Activated naive CD4-positive, alpha-beta T cell treated with anti-CD3 and anti-CD28 coated beads, Interleukin-2, amount 10 ng/mL, durations not matched to agents 7 days and 5 days (primary cell): ENCODE results near the gene GMDS.
"Not testable (repeated sequence)": the region's sequence is repeated elsewhere in the genome, so short reads cannot be mapped to it uniquely, and the experiment has no call there.

Experiments used
- CTCF ChIA-PET: fragments of 350-600 bp; sonication (Branson Sonifier 250); formaldehyde crosslinking; loops from one replicate; lab custom pipeline; 2021; ENCODE audit warnings: antibody characterized with exemption; lab: Charles Lee
- DNase-seq: peaks from one replicate; pipeline ENCODE4 v3.0.0-alpha.2; 2020
- H3K27ac Mint-ChIP-seq: one replicate; pipeline ENCODE4 v1.8.0; 2021; ENCODE audit warnings: mild to moderate bottlenecking, moderate library complexity, mixed read lengths
- H3K27me3 Mint-ChIP-seq: one replicate; pipeline ENCODE4 v1.8.0; 2021; ENCODE audit warnings: mild to moderate bottlenecking, mixed read lengths
- H3K36me3 Mint-ChIP-seq: one replicate; pipeline ENCODE4 v1.8.0; 2021; ENCODE audit warnings: mixed read lengths
- H3K4me1 Mint-ChIP-seq: one replicate; pipeline ENCODE4 v1.8.0; 2021; ENCODE audit warnings: mixed read lengths
- H3K4me3 Mint-ChIP-seq: one replicate; pipeline ENCODE4 v1.8.0; 2021; ENCODE audit warnings: mild to moderate bottlenecking, moderate library complexity, mixed read lengths
- H3K9me3 Mint-ChIP-seq: one replicate; pipeline ENCODE4 v1.8.0; 2021; ENCODE audit warnings: mixed read lengths

Gene GMDS

DNA sequence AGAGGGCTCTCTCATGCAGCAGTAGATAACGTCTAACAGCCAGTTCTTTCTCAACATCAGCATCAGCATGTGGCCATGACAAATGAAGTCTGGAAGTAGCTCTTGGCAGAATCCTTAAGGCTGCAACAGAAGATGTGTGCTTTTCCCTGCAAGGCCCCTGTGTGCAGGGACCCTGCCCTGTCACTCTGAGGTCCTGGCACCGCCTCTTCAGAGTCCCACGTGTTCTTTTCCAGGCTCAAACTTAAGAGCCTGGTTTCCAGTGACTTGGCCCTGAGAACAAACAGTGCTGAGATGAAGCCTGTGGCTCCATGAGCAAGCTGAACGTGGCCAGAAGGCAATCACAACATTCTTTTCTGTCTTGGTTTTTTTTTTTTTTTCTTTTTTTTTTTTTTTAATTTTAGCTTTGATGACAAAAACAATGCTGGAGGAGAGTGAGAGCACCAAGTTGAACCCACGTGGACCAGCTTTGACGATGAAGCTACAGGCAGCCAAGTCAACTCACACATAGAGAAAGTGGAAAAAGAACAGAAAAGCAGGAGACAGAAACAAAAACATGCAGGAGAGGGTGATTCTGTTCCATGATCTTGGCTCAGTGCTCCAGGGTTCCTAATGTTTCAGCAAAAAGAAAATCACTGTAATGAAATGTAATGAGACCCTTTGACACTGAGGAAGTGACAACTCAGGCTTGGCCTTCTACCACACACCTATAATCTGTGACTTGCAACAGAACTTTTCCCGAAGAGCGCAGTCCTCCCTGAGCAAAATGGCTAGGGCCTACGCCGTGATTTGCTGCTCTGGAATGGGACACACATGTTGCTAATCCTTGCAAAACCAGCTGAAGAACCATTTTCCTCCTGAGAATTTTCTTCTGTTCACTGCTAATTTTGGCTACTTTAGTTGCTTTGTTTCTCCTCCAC is 549.6 kb downstream of the GMDS start:
- peaks cover 2% of the 10 kb centered on the region for H3K36me3 Mint-ChIP-seq
- no peak for DNase-seq
- no peak overlapping the region for H3K27ac Mint-ChIP-seq
- no peak overlapping the region for H3K4me3 Mint-ChIP-seq
- peaks cover 3% of the 10 kb centered on the region for H3K27me3 Mint-ChIP-seq
- no peaks in the 10 kb centered on the region for H3K9me3 Mint-ChIP-seq
- no peaks in the 10 kb centered on the region for H3K4me1 Mint-ChIP-seq
- CTCF ChIA-PET, result interaction anchor here (0.6 kb wide), 1 partner anchor 11 kb away, joined by 3 read pairs; no protein-coding TSS in a partner anchor

- H3K36me3 Mint-ChIP-seq, H3K27ac Mint-ChIP-seq, DNase-seq, H3K27me3 Mint-ChIP-seq, CTCF ChIA-PET, H3K4me3 Mint-ChIP-seq, H3K9me3 Mint-ChIP-seq, H3K4me1 Mint-ChIP-seq: not testable (repeated sequence)
These were observed 553.6 kb downstream of the GMDS start for GRCh38 chr6:1691828-1692227.

DNA sequence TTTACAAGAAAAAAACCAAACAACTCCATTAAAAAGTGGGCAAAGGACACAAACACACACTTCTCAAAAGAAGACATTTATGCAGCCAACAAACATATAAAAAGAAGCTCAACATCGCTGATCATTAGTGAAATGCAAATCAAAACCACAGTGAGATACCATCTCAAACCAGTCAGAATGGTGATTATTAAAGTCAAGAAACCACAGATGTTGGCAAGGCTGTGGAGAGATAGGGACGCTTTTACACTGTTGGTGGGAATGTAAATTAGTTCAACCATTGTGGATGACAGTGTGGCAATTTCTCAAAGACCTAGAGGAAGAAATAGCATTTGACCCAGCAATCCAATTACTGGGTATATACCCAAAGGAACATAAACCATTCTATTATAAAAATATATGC is 554.7 kb downstream of the GMDS start:
- DNase-seq, H3K9me3 Mint-ChIP-seq, H3K27me3 Mint-ChIP-seq, H3K4me3 Mint-ChIP-seq, H3K36me3 Mint-ChIP-seq, H3K4me1 Mint-ChIP-seq, CTCF ChIA-PET, H3K27ac Mint-ChIP-seq: not testable (repeated sequence)

DNA sequence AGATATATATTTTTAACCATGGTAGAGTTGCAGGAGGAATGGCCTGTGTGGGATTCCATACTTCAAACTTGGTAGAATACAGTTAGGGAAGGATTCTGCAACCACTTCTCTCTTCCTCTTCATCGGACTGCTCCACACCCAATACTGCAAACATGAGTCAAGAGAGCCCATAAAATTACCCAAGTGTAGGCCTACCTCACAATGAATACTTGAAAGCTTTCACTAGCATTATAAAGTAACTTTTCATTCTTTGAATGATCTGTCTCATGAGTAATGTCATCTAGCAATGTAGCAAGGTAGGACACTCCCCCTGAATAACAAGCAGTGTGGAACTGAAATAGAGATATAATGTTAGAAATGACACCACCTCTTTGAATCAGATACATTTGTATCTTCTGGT is 556.3 kb downstream of the GMDS start:
- H3K27me3 Mint-ChIP-seq, result peaks cover 6% of the 10 kb centered on the region
- CTCF ChIA-PET, result no interaction called here
- no peak overlapping the region for H3K4me3 Mint-ChIP-seq
- H3K9me3 Mint-ChIP-seq, result no peaks in the 10 kb centered on the region
- no peaks in the 10 kb centered on the region for H3K36me3 Mint-ChIP-seq
- H3K4me1 Mint-ChIP-seq, result no peaks in the 10 kb centered on the region
- DNase-seq, result no peak
- H3K27ac Mint-ChIP-seq, result no peak overlapping the region

DNA sequence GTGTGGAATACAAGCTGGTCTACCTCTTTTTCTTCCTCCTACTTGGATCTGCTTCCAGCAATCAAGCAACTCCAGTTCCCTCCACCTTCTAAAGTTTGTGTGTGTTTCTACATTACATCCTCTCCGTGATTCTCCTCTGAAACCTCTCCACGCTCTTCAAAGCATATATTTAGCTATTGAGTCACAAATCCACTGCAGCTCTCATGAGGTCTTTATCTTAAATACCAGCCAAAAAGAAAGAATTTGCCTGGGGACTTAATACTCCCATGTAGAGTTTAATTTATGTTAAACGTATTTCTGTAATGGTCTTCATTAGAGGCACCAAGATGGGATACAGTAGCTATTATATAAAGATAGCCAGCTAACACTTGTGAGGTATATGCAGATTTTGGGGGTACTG is 557.0 kb downstream of the GMDS start:
- Mint-ChIP-seq H3K27me3 (peaks cover 6% of the 10 kb centered on the region), H3K36me3 (no peaks in the 10 kb centered on the region), H3K4me3 (no peak overlapping the region), H3K27ac (no peak overlapping the region), H3K9me3 (no peaks in the 10 kb centered on the region), H3K4me1 (no peaks in the 10 kb centered on the region)
- CTCF ChIA-PET, result no interaction called here
- DNase-seq, result no peak

DNA sequence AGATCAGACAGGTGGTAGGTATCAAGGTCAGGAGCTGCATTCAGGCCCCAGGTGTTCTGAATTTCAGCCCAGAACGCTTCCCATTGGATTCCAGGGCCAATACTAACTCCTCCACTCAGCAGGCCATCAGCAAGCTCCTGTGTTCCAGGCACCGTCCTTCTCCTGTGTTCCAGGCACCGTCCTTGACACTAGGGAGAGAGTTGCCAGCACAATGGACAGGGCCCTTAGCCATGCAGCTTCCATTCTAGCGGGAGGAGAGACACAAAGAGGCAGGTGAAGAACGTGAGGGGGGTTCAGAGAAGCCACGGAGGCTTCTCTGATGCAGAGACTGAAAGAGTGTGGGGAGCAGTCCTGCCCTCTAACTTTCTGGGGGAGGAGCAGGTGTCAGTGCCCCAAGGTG is 558.0 kb downstream of the GMDS start:
- CTCF ChIA-PET, result no interaction called here
- Mint-ChIP-seq H3K27me3 (peaks cover 3% of the 10 kb centered on the region), H3K9me3 (no peaks in the 10 kb centered on the region), H3K27ac (no peak overlapping the region), H3K4me3 (no peak overlapping the region), H3K4me1 (no peaks in the 10 kb centered on the region), H3K36me3 (no peaks in the 10 kb centered on the region)
- no peak for DNase-seq

DNA sequence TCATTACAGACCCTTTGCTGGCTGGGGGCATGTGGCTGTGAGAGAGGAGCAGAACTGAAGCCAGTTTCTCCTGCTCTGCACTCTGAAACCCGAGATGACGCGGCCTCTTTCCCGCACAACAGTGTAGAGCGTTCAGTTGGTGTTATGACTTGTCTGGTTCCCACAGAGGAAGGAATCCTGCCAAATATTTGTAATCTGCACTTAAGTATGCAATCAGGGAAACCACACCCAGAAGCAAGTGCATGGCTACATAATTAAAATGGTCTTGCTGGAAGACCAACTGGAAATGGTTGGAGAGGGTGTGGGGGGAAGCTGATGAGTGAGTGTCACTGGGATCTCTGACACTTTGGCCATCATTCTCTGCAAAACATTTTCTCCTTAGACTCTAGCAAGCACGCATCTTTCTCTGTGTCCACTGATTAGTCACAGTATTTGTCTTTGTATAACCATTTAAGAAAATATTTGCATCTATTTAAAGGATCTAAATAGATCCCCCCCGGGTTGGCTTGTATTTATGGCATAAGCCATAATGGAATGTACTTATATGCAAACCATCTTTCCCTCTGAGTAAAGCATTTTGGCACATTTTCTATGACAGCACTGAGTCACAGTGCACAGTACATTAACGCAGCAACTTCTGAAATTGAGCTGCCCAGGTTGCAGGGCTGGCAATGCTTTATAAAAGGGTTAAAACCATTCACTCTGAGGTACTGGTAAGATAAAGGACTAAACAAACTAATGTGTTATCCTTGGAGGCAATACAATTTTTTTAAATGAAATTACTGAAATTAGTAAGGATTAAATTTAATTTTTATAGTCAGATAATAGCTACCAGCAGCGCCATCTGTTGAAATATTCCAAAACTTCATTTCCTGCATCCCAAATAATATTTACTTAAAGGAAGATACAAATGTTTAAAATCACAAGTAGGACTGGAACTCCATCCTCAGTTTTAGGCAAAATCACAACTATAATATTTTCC is 559.0 kb downstream of the GMDS start:
- no peak overlapping the region for H3K4me3 Mint-ChIP-seq
- H3K36me3 Mint-ChIP-seq, result no peaks in the 10 kb centered on the region
- no peak for DNase-seq
- H3K9me3 Mint-ChIP-seq, result no peaks in the 10 kb centered on the region
- H3K27me3 Mint-ChIP-seq, result peaks cover 3% of the 10 kb centered on the region
- H3K27ac Mint-ChIP-seq, result no peak overlapping the region
- CTCF ChIA-PET, result interaction anchor here (0.6 to 0.8 kb wide), 2 partner anchors 162 to 522 kb away, joined by 3 read pairs; no protein-coding TSS in a partner anchor
- H3K4me1 Mint-ChIP-seq, result no peaks in the 10 kb centered on the region

- no peak for DNase-seq
- Mint-ChIP-seq H3K27ac (no peak overlapping the region), H3K9me3 (no peaks in the 10 kb centered on the region), H3K36me3 (no peaks in the 10 kb centered on the region), H3K4me3 (no peak overlapping the region), H3K27me3 (no peaks in the 10 kb centered on the region), H3K4me1 (no peaks in the 10 kb centered on the region)
- CTCF ChIA-PET, result no interaction called here
These were observed 565.7 kb downstream of the GMDS start for GRCh38 chr6:1679688-1680068.

DNA sequence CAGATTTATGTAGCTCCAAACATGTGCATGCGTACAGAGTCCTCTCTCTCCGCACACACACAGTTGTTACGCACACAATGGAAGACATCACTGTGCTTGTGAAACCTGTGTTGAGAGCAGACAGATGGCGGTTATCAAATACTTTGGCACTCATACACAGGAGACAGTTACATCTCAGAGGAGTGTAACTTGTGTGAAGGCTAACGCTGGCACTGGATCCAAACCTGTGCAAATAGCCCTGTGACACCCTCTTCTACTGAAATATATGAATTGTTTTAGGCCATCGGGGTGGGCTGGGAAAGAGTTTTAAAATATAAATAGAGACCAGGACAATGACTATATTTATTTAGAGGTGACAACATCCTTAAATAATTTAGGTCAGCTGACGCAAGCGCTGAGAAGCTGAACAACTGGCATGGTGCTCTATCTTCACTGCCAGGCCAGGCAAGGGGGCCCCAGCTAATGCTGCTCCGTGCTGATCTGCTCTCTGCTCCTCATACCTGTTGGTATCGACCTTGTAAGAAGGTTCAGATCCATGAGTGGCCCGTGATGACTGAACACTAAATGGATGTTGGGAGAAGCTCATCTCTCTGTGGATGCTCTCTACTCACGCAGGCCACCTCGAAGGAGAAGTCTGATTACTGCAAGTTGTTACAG is 566.2 kb downstream of the GMDS start:
- DNase-seq, result no peak
- Mint-ChIP-seq H3K27ac (no peak overlapping the region), H3K4me1 (no peaks in the 10 kb centered on the region), H3K36me3 (no peaks in the 10 kb centered on the region), H3K9me3 (no peaks in the 10 kb centered on the region), H3K27me3 (no peaks in the 10 kb centered on the region), H3K4me3 (no peak overlapping the region)
- CTCF ChIA-PET, result no interaction called here

DNA sequence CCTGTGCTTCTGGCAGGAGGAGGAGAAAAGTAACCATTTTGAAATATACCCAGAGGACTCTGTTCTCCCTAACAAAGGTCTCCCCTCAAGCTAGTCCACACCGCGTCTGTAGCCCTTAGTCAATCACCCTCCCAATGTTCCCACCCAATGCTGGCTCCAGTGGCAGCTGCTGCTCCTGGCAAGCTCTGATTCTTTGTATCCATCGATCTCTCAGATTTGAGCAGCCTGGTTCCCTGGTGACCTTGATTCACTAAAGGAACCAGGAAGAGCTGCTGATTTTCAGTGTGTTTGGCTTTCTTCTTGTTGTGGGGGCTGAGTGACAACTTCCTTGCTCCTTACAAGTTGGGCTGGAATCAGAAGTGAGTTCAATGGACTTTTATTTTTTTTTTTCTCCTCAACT is 567.2 kb downstream of the GMDS start:
- no peak overlapping the region for H3K4me3 Mint-ChIP-seq
- H3K27me3 Mint-ChIP-seq, result no peaks in the 10 kb centered on the region
- no peak overlapping the region for H3K27ac Mint-ChIP-seq
- H3K4me1 Mint-ChIP-seq, result no peaks in the 10 kb centered on the region
- CTCF ChIA-PET, result no interaction called here
- H3K9me3 Mint-ChIP-seq, result no peaks in the 10 kb centered on the region
- DNase-seq, result no peak
- no peaks in the 10 kb centered on the region for H3K36me3 Mint-ChIP-seq

GRCh38 chr6:1672379-1672778 is 573.0 kb downstream of the GMDS start:
- CTCF ChIA-PET, result no interaction called here
- Mint-ChIP-seq H3K27ac (no peak overlapping the region), H3K4me3 (no peak overlapping the region), H3K4me1 (no peaks in the 10 kb centered on the region), H3K27me3 (peaks cover 3% of the 10 kb centered on the region), H3K36me3 (no peaks in the 10 kb centered on the region), H3K9me3 (no peaks in the 10 kb centered on the region)
- no peak for DNase-seq

DNA sequence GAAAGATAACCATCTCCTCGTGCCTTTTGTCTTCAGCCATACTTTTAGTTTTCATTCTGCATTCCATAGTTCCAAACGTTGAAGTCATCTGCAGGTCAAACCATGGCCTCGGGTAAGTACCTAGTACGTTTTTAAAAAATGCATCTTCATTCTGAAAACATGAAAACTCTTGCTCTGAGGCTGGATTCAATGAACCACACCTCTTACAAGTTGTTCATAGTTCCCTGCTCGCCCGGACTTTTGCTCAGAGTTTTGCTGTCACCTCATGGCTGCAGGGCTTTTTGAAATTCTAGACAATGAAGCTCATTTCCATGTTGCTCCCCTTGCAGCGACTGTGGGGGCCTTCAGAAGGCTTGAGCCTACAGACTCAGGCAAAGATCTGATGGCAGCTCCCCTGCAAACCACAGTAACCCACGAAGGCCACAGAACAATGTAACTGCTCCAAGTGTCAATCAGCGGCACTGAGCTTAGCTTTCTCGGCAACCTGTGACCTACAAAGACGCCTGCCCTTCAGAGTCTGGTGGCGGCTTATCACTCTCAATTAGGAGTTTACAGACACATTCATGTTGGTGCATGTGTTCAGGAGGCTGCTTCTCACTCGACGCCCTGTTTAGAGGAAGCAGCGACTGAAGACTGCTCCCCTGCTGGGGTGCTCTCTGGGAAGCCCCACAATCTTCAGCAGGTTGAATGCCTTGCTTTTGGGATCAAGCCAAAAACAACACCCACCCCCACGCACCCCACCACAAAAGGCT is 574.5 kb downstream of the GMDS start:
- Mint-ChIP-seq H3K27me3 (peaks cover 3% of the 10 kb centered on the region), H3K4me1 (no peaks in the 10 kb centered on the region), H3K36me3 (no peaks in the 10 kb centered on the region), H3K9me3 (no peaks in the 10 kb centered on the region), H3K4me3 (no peak overlapping the region), H3K27ac (no peak overlapping the region)
- DNase-seq, result no peak
- CTCF ChIA-PET, result no interaction called here

GRCh38 chr6:1669996-1670395 is 575.4 kb downstream of the GMDS start:
- no peak overlapping the region for H3K27ac Mint-ChIP-seq
- no peaks in the 10 kb centered on the region for H3K4me1 Mint-ChIP-seq

GRCh38 chr6:1668456-1668855 is 576.9 kb downstream of the GMDS start:
- not testable (repeated sequence) for H3K4me1 Mint-ChIP-seq, H3K36me3 Mint-ChIP-seq

More at GRCh38 chr6:1669996-1670395, 575.4 kb downstream of the GMDS start:
- Mint-ChIP-seq H3K9me3 (no peaks in the 10 kb centered on the region), H3K36me3 (no peaks in the 10 kb centered on the region), H3K27me3 (peaks cover 3% of the 10 kb centered on the region), H3K4me3 (no peak overlapping the region)
- CTCF ChIA-PET, result no interaction called here
- no peak for DNase-seq

More at GRCh38 chr6:1668456-1668855, 576.9 kb downstream of the GMDS start:
- CTCF ChIA-PET, H3K27me3 Mint-ChIP-seq, H3K9me3 Mint-ChIP-seq, H3K4me3 Mint-ChIP-seq, H3K27ac Mint-ChIP-seq, DNase-seq: not testable (repeated sequence)
